B cell (primary cell): ENCODE data around the gene UNC79.

Source experiments
- EZH2 ChIP-seq: IDR thresholded peaks from 2 replicates; pipeline ENCODE4 v1.6.1; 2012; ENCODE audit warnings: borderline replicate concordance, low read depth, mild to moderate bottlenecking, moderate library complexity, low read length; ENCODE audit not compliant: insufficient read depth, poor library complexity, severe bottlenecking
- TF ChIP-seq, protein P1 (sequence below): fragments of 200-600 bp; IDR thresholded peaks from one replicate; pipeline ENCODE4 v1.8.0; 2022; ENCODE audit warnings: antibody characterized with exemption, mild to moderate bottlenecking

DNA sequence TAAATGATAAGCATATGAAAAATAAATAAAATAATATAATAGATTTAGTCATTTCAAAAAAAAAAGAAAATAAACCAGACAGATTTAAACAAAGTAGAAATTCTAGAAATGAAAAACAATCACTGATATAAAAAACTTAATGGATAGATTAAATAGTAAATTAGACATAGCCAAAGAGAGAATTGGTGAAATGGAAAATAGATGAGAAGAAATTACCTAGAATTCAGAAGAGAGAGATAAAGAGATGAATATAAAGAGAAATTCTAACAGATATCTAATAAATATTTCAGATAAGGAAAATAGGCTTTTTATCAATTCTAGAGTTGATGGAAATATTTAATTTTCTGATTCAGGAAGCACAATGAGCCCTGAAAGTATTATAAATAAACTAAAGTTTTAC, 234.4 kb downstream of the UNC79 start:
- TF ChIP-seq, protein P1, sequence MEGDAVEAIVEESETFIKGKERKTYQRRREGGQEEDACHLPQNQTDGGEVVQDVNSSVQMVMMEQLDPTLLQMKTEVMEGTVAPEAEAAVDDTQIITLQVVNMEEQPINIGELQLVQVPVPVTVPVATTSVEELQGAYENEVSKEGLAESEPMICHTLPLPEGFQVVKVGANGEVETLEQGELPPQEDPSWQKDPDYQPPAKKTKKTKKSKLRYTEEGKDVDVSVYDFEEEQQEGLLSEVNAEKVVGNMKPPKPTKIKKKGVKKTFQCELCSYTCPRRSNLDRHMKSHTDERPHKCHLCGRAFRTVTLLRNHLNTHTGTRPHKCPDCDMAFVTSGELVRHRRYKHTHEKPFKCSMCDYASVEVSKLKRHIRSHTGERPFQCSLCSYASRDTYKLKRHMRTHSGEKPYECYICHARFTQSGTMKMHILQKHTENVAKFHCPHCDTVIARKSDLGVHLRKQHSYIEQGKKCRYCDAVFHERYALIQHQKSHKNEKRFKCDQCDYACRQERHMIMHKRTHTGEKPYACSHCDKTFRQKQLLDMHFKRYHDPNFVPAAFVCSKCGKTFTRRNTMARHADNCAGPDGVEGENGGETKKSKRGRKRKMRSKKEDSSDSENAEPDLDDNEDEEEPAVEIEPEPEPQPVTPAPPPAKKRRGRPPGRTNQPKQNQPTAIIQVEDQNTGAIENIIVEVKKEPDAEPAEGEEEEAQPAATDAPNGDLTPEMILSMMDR, result no peak
- no peak for TF ChIP-seq EZH2
